Measurements from ENCODE around the gene SIGLEC7. TPM values are rescaled to one million over a fixed set of nuclear protein-coding genes. Genes with fewer than 3 reads are reported as not detected.

Gene SIGLEC7
- total RNA-seq, 3 donors from 2014 or later: 0.16 TPM; not detected in 2

Other genes with a start within 250 kb of the SIGLEC7 start
- gene KLK4, start 230.9 kb upstream of the SIGLEC7 start, total RNA-seq: not detected
- not detected for gene KLK5, start 189.3 kb upstream of the SIGLEC7 start, total RNA-seq
- not detected for gene KLK6, start 172.7 kb upstream of the SIGLEC7 start, total RNA-seq
- not detected for gene KLK7, start 158.4 kb upstream of the SIGLEC7 start, total RNA-seq
- gene KLK8, start 140.7 kb upstream of the SIGLEC7 start, total RNA-seq: not detected
- not detected for gene KLK10, start 122.6 kb upstream of the SIGLEC7 start, total RNA-seq
- gene KLK11, start 115.7 kb upstream of the SIGLEC7 start, total RNA-seq: under 1 TPM in 1 of 3 donors, not detected in 2; 0.24 TPM
- not detected for gene KLK12, start 107.3 kb upstream of the SIGLEC7 start, total RNA-seq
- not detected for gene KLK13, start 77.2 kb upstream of the SIGLEC7 start, total RNA-seq
- gene KLK14, start 59.4 kb upstream of the SIGLEC7 start, total RNA-seq: 1 to 10 TPM in 2 of 3 donors, under 1 TPM in 1; 0.79 to 1.4 (median 1.2) TPM
- 10 to 100 TPM; 24.1 to 29.3 (median 27.7) TPM for gene CTU1, start 33.9 kb upstream of the SIGLEC7 start, total RNA-seq
- gene SIGLEC9, start 17.4 kb upstream of the SIGLEC7 start, total RNA-seq: under 1 TPM; 0.22 to 0.43 (median 0.37) TPM
- gene CD33, start 82.8 kb downstream of the SIGLEC7 start, total RNA-seq: under 1 TPM; 0.11 to 0.51 (median 0.11) TPM
- not detected for gene SIGLECL1, start 108.8 kb downstream of the SIGLEC7 start, total RNA-seq
- gene IGLON5, start 169.3 kb downstream of the SIGLEC7 start, total RNA-seq: under 1 TPM in 1 of 3 donors, not detected in 2; 0.08 TPM
- 1 to 10 TPM; 1.6 to 2.3 (median 1.8) TPM for gene VSIG10L, start 199.8 kb downstream of the SIGLEC7 start, total RNA-seq
- 10 to 100 TPM; 65.8 to 74.9 (median 73.3) TPM for gene ETFB, start 224.1 kb downstream of the SIGLEC7 start, total RNA-seq
- 1 to 10 TPM; 3.8 to 6.4 (median 5.3) TPM for gene CLDND2, start 226.7 kb downstream of the SIGLEC7 start, total RNA-seq
- 100 to 1,000 TPM; 146 to 232 (median 153) TPM for gene NKG7, start 230.4 kb downstream of the SIGLEC7 start, total RNA-seq
- under 1 TPM in 2 of 3 donors, not detected in 1; 0.58 to 0.65 TPM for gene LIM2, start 245.7 kb downstream of the SIGLEC7 start, total RNA-seq
- not detected for gene C19orf84, start 248.3 kb downstream of the SIGLEC7 start, total RNA-seq

Data from activated T-cell treated with anti-CD3 and anti-CD28 coated beads, Interleukin-2, amount 50 U/mL, for 4 hours (primary cell).